GM19438 (cell line): ENCODE results near the gene CADM4.
"Not testable (repeated sequence)": the region's sequence is repeated elsewhere in the genome, so short reads cannot be mapped to it uniquely, and the experiment has no call there.

Source experiments
- ATAC-seq: cut with Tn5 transposase; IDR thresholded peaks from one replicate; pipeline ENCODE4 v1.9.1; 2021; ENCODE audit warnings: low read depth; ENCODE audit not compliant: unreplicated experiment

CADM4 gene

DNA sequence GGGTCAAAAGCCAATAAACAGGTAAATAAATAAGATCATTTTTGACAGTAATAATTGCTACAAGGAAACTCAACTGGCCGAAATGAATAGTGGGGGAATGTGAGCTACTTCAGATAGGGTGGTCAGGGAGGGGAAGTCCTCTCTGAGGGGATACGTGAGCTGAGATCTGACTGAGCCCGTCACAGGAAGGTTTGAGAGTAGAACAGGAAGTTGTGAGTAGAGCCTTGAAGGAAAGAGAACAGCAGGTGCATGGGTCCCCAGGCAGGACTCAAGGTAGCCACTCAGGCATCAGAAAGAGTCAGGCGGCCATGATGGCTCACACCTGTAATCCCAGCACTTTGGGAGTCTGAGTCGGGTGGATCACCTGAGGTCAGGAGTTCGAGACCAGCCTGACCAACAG lies 50.0 kb downstream of the CADM4 start:
- no peak for ATAC-seq

DNA sequence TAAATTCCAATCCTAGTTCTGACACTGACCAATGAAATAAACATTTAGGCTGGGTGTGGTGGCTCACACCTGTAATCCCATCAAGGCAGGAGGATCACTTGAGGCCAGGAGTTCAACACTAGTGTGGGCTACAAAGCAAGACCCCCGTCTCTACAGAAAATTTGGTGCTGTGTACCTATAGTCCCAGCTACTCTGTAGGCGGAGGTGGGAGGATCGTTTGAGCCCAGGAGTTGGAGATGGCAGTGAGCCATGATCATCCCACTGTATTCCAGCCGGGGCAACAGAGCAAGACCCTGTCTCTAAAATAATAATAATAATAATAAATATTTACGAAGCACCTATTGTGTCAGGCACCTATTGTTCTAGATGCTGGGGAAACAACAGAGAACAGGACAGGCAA lies 50.4 kb downstream of the CADM4 start:
- ATAC-seq = no peak

DNA sequence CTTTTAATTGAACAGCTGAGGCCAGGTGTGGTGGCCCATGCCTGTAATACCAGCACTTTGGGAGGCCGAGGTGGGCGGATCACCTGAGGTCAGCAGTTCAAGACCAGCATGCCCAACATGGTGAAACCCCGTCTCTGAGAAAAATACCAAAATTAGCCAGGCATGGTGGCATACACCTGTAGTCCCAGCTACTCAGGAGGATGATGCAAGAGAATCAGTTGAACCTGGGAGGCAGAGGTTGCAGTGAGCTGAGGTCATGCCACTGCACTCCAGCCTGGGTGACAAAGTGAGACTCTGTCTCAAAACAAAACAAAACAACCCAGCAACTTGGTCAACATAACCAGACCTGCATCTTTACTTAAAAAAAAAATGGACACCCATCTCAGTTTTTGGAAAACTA lies 52.6 kb downstream of the CADM4 start:
- not testable (repeated sequence) for ATAC-seq

- ATAC-seq = no peak
These were observed 53.3 kb downstream of the CADM4 start for GRCh38 chr19:43586346-43586745.

GRCh38 chr19:43584484-43584883 lies 55.2 kb downstream of the CADM4 start:
- ATAC-seq = no peak

DNA sequence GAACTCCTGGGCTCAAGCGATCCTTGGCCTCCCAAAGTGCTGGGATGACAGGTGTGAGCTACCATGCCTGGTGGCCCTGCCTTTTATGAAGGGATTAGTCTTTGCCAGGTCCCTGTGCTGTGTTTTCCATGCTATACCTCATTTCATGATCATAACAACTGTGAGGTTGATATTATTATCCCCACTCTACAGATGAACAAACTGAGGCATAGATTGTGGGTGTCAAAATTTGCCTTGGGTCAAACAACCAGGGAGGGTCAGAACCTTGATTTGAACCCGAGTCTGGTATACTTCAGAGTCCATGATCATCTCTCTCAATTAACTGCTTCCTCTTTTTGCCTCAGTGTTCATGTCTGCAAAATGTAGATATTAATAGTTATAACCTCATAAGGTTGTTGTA lies 57.2 kb downstream of the CADM4 start:
- ATAC-seq = no peak

DNA sequence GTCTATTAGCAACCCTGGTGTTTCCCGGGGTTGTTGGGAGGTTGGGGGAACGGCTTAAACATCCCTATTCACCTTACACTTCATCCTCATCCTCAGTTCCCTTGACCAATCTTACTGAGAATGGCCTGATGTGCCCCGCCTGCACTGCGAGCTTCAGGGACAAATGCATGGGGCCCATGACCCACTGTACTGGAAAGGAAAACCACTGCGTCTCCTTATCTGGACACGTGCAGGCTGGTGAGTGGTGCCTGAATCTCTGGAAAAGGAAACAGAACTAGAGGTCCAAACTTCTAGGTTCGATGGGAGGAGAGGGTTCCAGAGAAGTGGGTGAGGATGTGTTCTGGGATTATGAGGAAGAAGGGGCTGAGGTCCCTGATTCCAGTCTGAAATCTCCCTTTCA lies 58.2 kb downstream of the CADM4 start:
- ATAC-seq = no peak

- no peak for ATAC-seq
These were observed 60.9 kb downstream of the CADM4 start for GRCh38 chr19:43578787-43579186.

DNA sequence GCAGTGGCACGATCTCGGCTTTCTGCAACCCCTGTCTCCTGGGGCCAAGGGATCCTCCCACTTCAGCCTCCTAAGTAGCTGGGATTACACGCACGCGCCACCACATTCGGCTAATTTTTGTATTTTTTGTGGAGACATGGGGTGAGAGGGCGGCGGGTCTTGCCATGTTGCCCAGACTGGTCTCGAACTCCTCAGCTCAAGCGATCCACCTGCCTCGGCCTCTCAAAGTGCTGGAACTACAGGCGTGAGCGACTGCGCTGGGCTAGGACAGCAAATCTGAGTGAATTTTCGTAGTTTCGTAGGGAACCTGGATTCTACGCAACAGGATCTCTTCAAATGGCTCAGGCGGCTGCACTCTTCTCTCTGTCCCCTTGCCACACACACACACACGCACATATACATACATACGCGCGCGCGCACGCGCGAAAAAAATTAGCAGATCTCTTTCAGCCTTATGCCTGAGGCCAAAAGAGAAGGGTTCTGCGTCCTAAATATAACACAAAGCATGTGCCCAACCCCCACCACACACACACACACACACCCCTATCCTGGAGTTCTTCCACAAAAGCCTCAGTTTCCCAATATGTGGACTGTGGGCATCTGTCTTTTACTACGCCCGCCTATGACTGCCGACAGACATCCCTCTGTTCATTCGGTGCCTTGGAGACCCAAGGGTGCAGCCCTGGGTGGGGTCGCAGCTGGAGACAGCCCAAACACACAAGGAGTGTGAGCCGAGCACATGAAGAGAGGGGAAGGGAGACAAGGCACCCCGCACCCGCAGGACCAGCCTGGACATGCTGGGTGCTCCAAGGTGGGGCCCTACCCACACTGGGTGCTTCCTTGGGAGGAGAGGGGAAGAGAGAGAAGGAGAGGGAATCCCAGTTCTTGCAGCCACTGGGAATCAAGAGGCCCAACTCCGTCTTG lies 63.4 kb downstream of the CADM4 start:
- no peak for ATAC-seq

DNA sequence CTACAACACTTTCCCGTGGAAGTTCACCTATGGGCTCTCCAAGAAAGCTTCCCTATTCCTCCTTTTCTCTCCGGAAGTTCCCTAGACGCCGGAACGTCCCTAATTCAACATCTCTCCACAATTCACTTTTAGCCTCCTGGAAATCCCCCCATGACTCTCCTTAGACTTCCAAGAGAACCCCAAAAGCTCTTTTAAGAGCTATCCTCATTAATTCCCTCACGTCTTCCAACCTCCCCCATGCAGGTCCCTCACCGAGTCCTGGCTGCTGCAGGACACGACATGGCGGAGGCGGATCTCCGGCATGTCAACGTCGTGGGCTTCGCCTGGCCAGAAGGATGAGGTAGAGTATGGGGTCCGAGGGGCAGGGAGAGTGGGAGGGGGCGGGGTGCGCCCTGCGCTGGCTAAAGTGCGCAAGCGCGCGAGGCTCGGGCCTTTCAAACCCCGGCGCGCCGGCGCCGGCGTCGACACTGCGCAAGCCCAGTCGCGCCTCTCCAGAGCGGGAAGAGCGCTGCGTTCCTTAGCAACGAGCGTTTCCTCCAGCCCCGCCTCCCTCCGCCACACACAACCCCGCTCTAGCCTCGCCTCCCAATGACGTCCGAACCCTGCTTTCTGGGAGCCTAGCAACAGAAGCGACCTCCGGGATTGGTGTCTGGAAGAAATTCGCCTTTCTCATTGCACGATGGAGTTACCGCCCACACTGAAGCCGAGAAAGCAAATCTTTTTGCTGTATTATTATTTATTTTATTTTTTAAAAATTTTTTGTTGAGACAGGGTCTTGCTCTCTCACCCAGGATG lies 64.3 kb downstream of the CADM4 start, which contains the start of the genes PINLYP and XRCC1:
PINLYP (plus strand) TSS at position 646 of the 795 bp plus-strand sequence. CDS start 1,391 bp downstream, outside the sequence.
XRCC1 (minus strand) TSS at position 372 of the 795 bp plus-strand sequence; CDS start at position 303, 69 bp downstream.
- peak; percentile 97 for ATAC-seq

DNA sequence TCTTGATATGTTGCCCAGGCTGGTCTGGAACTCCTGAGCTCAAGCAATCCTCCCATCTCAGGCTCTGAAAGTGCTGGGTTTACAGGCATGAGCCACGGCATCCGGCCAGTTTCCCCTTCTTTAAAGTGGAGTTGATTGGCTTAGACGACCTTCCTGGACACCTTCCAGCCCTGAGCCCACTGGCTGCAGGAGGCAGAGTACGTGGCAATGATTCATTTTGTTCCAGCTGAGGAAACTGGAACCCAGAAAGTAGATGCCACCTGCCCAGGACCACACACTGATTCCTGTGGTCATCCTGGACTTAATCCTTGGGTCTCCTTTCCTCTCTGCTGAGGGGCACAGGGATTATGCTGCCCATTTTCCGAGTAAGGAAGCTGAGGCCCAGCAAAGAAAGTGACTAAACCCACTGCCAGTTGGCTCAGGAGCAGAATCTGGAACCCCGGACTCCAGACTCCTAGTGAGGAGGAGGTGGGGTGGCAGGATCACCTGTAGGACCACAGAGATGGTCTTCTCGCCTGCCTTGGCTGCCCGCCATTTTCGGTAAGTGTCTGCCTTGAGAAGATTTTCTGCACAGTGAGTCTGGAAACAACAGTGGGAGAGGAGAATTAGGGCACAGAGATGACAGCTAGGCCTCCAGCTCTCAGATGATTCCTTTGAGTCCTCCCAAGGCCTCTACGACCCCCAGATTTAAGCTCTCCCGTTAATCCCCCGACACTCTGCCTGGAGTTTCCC lies 65.1 kb downstream of the CADM4 start:
- no peak for ATAC-seq
